ENCODE results near the gene LHFPL2. TPM values are rescaled to one million over a fixed set of nuclear protein-coding genes. Genes with fewer than 3 reads are reported as not detected.

The LHFPL2 gene
- total RNA-seq, 3 donors from 2014 or later, result 44.8 to 63.6 (median 50.2) TPM

- H3K36me3 ChIP-seq (ENCODE audit: low read depth), result no peaks in the 10 kb centered on the region
- no peaks in the 10 kb centered on the region for H3K9me3 ChIP-seq
- DNase-seq, result no peak
- no peak for TF ChIP-seq CTCF (IDR thresholded peaks at IDR 0.05)
- H3K4me3 ChIP-seq, result no peak overlapping the region
- intact Hi-C loops (cut with DNase I, micrococcal nuclease), result loop anchor here in 1 of 2 donors (10.0 kb wide), 1 partner anchor 1086 kb away; no protein-coding TSS in a partner anchor
- ATAC-seq, result peak; percentile 26
- H3K4me1 ChIP-seq (ENCODE audit: low read depth), result peaks cover 15% of the 10 kb centered on the region
Measured at GRCh38 chr5:78600687-78601414, 47.7 kb downstream of the LHFPL2 start.

- H3K4me3 ChIP-seq, result no peak overlapping the region
- no peak for ATAC-seq
- H3K4me1 ChIP-seq (ENCODE audit: low read depth), result peaks cover 25% of the 10 kb centered on the region
- intact Hi-C loops (cut with DNase I, micrococcal nuclease), result no loop called here
- TF ChIP-seq CTCF (IDR thresholded peaks at IDR 0.05), result no peak
- DNase-seq, result no peak
- H3K9me3 ChIP-seq, result no peaks in the 10 kb centered on the region
- H3K36me3 ChIP-seq (ENCODE audit: low read depth), result no peaks in the 10 kb centered on the region
Measured at GRCh38 chr5:78598973-78599372, 49.6 kb downstream of the LHFPL2 start.

GRCh38 chr5:78597974-78598371, 50.6 kb downstream of the LHFPL2 start:
- intact Hi-C loops (cut with DNase I, micrococcal nuclease), result no loop called here
- DNase-seq, result no peak
- Histone ChIP-seq H3K4me3 (no peak overlapping the region), H3K36me3 (ENCODE audit: low read depth) (no peaks in the 10 kb centered on the region), H3K4me1 (ENCODE audit: low read depth) (peaks cover 25% of the 10 kb centered on the region), H3K9me3 (no peaks in the 10 kb centered on the region)
- TF ChIP-seq CTCF (IDR thresholded peaks at IDR 0.05), result no peak
- ATAC-seq, result no peak

- Histone ChIP-seq H3K4me1 (ENCODE audit: low read depth) (peaks cover 25% of the 10 kb centered on the region), H3K4me3 (no peak overlapping the region), H3K36me3 (ENCODE audit: low read depth) (no peaks in the 10 kb centered on the region), H3K9me3 (no peaks in the 10 kb centered on the region)
- no peak for DNase-seq
- no peak for TF ChIP-seq CTCF (IDR thresholded peaks at IDR 0.05)
- ATAC-seq, result peak; percentile 22
- intact Hi-C loops (cut with DNase I, micrococcal nuclease), result no loop called here
Measured at GRCh38 chr5:78597068-78597973, 51.3 kb downstream of the LHFPL2 start.

GRCh38 chr5:78595458-78595921, 53.1 kb downstream of the LHFPL2 start:
- ATAC-seq (no peak), DNase-seq (no peak)
- no peak for TF ChIP-seq CTCF (IDR thresholded peaks at IDR 0.05)
- H3K36me3 ChIP-seq (ENCODE audit: low read depth), result no peaks in the 10 kb centered on the region
- H3K9me3 ChIP-seq, result no peaks in the 10 kb centered on the region
- intact Hi-C loops (cut with DNase I, micrococcal nuclease), result no loop called here
- H3K4me1 ChIP-seq (ENCODE audit: low read depth), result peaks cover 15% of the 10 kb centered on the region
- no peak overlapping the region for H3K4me3 ChIP-seq

Data from mucosa of descending colon (tissue), 3 donors.